Suppressor macrophage (primary cell): ENCODE measurements around the gene TMCC3.
A peak's percentile ranks its signal among the peaks of the same experiment; 100 is the strongest.
"Not testable (repeated sequence)": the region's sequence is repeated elsewhere in the genome, so short reads cannot be mapped to it uniquely, and the experiment has no call there.

Experiments used
- DNase-seq, 4 experiments: peaks; one replicate each; pipeline ENCODE4 v3.0.0-alpha.2; 2020 to 2022

The TMCC3 gene

DNA sequence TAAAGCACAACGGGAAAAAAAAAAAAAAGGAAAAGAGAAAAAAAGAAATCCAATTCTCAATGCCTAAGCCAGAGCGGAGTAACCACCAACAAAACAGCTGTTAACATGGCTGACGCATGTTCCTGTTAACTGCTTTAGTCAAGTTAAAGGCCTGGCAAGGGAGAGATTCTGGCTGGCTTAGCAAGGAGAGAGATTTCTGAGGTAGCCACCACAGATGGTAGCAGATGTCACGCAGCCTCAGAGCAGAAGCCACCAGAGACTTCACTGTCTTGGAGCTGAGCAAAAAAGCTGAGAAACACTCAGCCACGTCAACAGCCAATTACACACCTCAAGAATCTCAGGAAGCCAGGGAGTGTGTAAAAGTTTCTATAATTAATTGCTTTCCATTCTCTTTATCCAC lies 87.1 kb downstream of the TMCC3 start:
- DNase-seq: no peak

- no peak for DNase-seq
These were observed 88.4 kb downstream of the TMCC3 start for GRCh38 chr12:94561943-94562411.

GRCh38 chr12:94560431-94561221 lies 89.7 kb downstream of the TMCC3 start:
- DNase-seq: no peak

- DNase-seq: no peak
These were observed 91.7 kb downstream of the TMCC3 start for GRCh38 chr12:94558612-94559011.

DNA sequence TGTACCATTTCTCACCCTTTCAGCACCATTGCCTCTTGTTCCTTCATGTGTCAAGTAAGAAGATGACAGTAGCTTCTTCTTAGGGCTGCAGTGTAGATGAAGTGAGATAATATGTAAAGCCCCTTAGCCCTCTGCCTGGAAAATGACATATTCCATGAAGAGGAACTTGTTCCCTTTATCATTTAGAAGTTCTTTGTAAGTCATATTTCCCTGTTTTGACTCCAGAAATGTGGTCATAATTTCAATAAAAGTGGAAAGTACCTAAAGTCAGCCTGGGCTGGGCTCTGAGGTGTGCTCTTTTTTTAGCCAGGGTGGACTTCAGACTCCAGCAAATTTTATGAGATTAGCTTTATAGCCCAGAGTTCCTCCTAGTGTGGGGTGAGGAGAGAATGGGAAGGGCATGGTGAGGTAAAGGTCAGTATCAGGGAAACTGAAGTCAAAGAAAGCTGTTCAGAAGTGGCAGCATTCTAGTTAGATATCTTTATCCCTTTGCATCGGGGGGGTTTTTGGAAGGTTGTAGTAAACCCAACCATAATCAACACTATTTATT lies 92.5 kb downstream of the TMCC3 start:
- peak in 2 of 4 experiments; percentile 23 to 31 for DNase-seq

DNA sequence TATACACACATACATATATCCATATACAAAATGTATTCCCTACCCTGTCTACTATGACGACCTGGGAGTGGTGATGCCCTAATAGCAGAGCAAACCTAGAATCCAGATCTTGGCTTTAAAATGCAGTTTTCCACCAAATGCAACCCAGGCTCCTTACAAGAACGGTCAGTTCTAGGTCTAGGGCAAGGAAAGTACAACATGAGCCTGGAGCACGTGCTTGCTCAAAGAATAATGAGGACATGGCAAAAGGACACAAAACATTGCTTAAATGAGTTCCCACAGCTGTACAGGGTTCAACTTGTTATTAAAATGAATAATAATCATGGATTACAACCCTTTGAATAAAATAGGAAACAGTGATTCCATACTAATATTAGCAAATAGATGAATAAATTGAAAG lies 94.7 kb downstream of the TMCC3 start:
- DNase-seq: no peak

GRCh38 chr12:94553875-94554274 lies 96.5 kb downstream of the TMCC3 start:
- no peak for DNase-seq

DNA sequence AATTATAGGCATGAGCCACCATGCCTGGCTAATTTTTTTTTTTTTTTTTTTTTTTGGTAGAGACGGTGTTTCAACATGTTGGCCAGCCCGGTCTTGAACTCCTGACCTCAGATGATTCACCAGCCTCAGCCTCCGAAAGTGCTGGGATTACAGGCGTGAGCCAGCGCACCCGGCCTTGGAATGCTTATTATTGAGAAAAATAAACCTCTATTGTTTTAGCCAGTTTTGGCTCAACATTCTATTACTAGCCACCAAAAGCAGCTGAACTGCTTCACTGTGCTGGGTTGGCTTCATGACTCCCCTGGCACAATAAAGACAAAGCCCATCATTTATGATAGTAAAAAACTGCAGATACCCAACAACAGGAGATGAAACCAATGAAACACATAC lies 97.2 kb downstream of the TMCC3 start:
- no peak for DNase-seq

DNA sequence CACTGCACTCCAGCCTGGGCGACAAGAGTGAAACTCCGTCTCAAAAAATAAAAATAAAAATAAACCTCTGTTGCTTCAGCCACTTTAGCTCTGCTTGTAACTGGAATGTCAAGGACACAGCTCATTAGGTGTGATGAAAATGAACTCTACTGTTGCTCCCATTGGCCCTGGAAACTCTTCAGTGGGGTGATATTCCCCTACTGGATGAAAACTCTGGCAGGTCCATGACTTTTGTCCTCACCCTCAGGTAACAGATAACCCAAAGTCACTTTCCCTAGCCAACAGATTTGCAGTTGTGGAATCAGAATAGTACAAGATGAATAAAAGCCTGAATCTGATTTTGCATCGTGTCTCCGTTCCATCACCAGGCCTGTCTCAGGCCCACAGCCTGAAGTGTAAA lies 98.5 kb downstream of the TMCC3 start:
- DNase-seq: no peak

GRCh38 chr12:94550964-94551363 lies 99.4 kb downstream of the TMCC3 start:
- peak; percentile 63 to 81 (median 70) for DNase-seq

DNA sequence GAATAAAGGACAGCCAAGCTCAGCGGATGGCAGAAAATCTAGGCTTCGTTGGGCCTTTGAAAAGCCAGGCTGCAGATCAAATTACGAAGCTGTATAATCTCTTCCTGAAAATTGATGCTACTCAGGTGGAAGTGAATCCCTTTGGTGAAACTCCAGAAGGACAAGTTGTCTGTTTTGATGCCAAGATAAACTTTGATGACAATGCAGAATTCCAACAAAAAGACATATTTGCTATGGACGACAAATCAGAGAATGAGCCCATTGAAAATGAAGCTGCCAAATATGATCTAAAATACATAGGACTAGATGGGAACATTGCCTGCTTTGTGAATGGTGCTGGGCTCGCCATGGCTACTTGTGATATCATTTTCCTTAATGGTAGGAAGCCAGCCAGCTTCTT lies 101.5 kb downstream of the TMCC3 start:
- DNase-seq: not testable (repeated sequence)

GRCh38 chr12:94545935-94546771 lies 104.2 kb downstream of the TMCC3 start:
- peak; percentile 9 to 66 (median 54) for DNase-seq

- peak in 2 of 4 experiments; percentile 9 to 43 for DNase-seq
These were observed 106.0 kb downstream of the TMCC3 start for GRCh38 chr12:94544355-94544754.

GRCh38 chr12:94538318-94538717 lies 112.0 kb downstream of the TMCC3 start:
- no peak for DNase-seq

- DNase-seq: no peak
These were observed 114.1 kb downstream of the TMCC3 start for GRCh38 chr12:94536040-94536965.

- DNase-seq: no peak
These were observed 114.8 kb downstream of the TMCC3 start for GRCh38 chr12:94535510-94535921.

- DNase-seq: no peak
These were observed 115.4 kb downstream of the TMCC3 start for GRCh38 chr12:94534774-94535509.

DNA sequence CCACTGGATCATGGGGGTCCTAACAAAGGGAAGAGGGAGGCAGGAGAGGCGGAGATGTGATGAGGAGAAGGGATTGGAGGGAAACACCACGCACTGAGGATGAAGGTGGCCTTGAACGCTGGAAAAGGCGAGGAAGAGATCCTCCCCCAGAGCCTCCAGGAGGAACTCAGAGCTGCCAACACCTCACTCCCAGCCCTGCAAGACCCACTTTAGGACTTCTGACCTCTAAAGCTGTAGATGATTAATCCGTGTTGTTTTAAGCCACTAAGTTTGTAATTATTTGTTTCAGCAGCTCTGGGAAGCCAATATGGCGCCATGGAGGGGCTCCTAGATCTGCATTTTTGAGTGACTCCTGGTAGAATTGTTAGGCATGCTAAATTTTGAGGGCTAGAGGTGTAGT lies 116.1 kb downstream of the TMCC3 start:
- DNase-seq: no peak

DNA sequence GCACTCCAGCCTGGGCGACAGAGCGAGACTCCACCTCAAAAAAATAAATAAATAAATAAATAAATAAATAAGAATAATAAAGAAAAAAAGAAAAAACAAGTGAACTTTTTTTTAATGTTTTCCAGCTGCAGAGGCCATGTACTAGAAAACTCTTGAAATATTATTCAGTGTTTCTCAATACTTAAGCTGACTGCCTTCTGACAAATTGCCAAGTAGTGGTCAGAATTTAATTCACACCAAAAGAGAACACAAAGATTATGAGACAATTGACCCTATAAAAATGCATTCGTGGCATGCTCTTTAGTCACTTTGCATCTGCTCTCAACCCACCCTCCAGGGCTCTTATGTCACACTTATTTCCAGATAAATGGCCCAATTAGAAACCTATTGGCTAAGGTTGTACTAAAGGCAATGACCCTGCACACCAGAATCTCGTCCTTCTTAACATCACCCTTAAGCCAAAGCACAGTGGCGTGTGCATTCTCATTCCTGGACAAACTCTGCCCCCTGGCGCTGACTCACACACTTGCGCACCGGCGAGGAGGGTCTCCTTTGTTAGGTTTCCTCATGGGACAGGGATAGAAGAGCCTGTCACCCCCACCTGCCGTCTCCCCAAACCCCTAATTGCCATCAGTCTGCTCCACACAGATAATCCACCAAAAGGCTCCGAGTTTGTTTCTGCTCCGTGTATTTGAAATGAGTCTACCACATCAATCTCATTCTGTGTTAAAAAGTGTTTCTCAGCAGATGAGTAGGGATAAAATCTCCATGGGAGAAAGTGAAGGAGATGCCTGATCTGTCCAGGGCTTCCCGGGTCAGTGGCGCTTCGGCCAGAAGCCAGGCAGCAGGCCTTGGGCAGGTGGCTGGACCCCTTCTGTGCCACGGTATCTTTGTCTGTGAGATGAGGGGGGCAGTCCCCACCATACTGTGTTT lies 117.6 kb downstream of the TMCC3 start:
- DNase-seq: peak; percentile 72 to 85 (median 76)

DNA sequence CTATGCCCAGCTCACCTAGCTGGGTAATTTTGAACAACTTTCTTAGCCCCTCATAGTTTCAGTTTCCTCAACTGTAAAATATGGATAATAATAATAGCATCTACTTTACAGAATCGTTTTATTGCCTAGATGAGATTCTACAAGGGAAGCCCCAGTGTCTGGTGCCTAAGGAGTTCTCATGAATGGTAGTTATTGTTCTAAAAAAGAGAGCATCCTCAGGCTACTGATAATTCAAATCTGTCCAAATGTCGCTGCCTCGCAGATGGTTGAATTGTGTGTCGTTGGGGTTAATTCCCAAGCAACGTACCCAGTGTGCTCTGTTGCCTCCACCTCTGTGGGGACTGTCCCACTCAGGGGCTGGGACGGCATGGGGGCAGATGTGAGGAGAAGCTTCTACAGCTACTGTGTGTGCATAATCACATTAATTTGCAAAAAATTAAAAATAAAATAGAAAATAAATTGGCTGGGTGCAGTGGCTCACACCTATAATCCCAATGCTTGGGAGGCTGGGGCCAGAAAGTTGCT lies 119.1 kb downstream of the TMCC3 start:
- DNase-seq: no peak
